HG03196 (cell line): ENCODE measurements around the gene BABAM2.

ENCODE experiments used
- ATAC-seq: cut with Tn5 transposase; IDR thresholded peaks from one replicate; pipeline ENCODE4 v1.9.1; 2021; ENCODE audit not compliant: unreplicated experiment

BABAM2 gene

GRCh38 chr2:28270456-28271152 is 380.1 kb downstream of the BABAM2 start:
- ATAC-seq = no peak

GRCh38 chr2:28271231-28271918 is 380.8 kb downstream of the BABAM2 start:
- no peak for ATAC-seq

DNA sequence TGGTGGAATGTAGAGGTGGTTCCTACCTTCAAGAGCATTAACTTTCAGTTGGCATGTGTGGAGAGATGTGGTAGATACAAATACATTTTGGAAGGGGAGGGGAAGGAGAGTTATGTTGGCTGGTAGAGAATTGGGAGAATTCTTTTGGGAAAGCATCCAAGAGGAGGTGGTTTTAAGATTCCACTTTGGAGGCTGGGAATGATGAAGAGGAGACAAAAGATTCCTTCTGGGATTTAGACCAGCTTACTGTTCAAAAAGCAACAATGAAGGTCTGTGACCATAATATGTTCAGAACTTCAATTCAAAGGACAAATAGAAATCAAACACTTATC is 381.4 kb downstream of the BABAM2 start:
- no peak for ATAC-seq

GRCh38 chr2:28273751-28274150 is 383.2 kb downstream of the BABAM2 start:
- peak; percentile 33 for ATAC-seq

DNA sequence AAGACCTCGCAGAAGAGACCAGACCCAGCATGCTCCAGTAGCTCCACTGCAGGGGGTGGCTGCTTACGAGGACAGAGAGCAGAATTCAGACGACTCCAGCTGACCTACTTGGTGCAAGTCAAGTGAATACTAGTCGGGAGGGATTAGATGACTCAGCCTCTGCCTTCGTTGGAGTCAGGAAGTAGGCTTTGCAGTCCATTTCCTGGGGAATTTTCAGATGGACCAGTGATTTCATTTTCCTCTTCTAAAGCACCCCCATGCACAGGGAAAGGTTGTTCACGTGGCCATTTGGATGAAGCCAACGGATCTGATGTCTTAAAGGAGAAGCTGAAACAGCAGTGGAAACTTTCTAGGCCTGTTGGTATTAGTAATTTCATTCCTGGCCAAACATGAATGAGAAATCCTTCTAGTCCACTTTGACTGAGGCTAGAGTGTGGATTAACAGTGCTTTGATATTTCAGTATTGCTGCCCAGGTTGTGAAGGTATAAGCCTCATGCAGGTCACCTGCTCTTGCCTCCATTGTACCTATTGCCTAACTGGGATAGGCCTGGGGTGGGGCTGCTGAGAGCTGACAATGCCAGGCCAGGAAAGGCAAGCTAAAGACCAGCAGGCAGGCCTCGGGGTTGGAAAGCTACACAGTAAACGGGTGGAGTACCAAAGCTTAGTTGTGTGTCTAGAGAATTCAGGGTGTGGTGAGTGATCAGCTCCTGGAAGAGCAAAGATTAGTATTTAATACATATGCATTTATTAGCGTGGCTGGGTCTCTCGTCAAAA is 384.6 kb downstream of the BABAM2 start:
- ATAC-seq = no peak

- peak; percentile 49 for ATAC-seq
Observed at GRCh38 chr2:28276076-28276618, 385.6 kb downstream of the BABAM2 start.

GRCh38 chr2:28276807-28277206 is 386.3 kb downstream of the BABAM2 start:
- no peak for ATAC-seq

GRCh38 chr2:28277466-28277865 is 386.9 kb downstream of the BABAM2 start:
- ATAC-seq = no peak

GRCh38 chr2:28279371-28279770 is 388.8 kb downstream of the BABAM2 start:
- no peak for ATAC-seq

DNA sequence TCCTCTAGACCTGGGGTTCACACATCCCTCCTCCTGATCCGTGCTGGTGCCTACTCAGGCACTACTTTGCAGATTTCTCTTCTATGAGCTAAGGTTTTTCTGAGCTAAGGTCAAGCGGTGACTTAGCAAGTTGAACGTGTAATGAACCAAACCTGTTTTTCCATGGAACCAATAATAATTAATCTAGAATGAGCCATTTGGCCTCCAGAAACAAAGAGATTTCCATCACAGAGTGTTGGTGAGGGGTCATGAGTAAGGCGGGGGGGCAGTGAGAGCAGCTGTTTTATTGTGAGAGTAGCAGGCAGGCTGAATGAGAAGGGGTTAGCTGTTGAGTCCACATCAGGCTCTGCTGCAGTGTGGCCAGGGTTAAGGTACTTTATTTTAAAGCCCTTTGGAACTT is 390.1 kb downstream of the BABAM2 start:
- ATAC-seq = no peak

DNA sequence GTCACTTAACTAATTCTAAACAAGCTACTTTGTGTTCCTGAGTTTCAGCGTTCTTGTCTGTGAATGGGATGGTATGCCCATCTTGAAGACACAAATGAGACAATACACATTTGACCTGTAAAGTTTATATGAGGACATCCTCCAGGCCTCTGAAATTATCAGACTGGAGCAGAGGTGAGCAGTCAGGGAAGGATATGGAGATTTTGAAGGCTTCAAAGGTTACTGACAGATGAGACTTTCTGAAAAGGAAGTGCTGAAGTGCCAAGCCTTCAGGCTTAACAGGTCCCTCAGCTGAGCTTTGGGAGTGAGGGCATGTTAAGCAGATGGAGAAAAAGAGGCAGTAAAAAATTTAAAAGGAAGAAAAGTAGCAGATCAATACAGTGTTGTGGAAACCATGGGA is 391.2 kb downstream of the BABAM2 start:
- ATAC-seq = no peak

DNA sequence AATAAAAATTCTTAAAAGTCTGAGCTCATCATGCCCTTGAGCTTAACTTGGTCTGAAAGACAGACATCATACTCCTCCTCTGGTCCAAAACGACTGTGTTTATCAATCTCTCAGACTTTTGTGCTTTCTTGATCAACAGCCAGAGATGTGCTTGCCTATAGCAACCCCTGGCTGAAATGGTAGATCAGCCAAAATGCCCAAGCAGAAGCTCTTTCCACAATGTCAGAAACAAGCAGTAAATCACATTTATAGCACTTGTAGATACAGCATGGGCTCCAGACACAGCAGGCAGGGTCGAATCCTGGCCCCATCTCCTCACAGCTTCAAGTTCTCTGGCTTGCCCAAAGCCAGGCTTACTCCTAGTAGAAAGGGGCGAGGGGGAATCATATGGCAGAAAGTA is 391.7 kb downstream of the BABAM2 start:
- no peak for ATAC-seq

DNA sequence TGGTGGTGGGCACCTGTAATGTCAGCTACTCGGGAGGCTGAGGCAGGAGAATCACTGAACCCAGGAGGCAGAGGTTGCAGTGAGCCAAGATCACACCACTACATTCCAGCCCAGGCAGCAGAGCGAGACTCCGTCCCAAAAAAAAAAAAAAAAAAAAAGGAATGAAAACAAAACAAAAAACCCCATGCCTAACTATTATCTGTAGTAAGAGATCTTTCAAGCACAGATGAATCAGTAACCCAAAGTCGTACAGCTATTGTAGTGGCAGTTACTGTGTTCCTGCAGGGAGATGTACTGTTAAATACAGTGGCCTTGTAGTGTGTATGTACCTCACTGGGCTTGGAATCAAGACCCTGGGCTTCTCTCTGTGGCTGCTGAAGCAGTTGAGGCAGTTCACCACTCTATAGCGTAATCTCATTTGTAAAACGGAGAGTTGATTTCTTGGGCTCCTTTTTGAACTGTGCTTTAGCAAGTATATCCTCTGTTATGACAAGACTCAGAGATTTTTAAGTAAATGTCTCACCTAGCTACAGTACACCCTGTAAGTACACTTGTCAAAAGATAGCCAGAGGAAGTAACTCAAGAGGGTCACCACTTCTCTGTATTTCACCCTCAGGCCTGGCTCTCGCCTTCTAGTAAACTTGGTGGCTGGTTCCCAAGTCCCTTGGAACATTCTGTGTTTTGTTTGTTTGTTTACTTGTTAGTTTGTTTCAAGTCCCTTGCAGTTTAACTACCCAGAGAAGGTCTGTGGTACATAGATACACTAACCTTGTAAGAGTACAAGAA is 392.5 kb downstream of the BABAM2 start:
- ATAC-seq = no peak

DNA sequence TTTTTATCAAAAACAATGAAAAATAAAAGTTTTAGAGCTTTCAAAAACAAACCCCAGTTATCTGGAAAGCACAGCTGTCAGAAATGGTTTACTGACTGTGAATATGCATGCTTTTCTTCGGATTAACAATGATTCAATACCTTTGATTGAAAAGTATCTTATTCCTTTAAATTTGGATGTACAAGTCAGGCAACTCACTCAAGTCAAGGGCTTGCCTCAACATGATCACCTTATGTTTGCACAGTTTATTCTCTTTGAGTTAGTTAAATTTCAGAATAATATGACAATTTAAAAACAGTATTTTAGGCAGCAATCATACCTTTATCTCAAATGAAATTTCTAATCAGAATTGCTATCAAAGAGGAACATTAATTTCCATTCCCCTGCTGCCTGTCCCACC is 393.3 kb downstream of the BABAM2 start:
- no peak for ATAC-seq

DNA sequence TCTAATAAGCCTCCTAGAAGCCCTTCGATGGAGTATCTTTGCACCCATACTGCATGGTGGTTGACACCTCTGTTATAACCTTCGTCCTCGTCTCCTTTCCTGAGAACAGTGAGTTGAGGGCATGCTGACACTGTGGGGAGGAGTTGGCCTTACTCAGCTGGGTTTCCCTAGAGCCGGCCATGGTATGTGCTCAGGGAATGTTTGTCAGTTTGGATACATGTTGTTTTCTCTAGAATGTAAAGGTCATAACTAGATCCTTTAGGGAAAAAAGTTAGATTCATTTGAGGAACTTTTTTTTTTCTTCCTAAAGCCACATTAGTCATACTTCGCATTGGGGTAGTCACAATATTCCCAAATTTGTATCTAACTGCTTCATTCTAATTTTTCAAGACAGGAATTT is 396.1 kb downstream of the BABAM2 start:
- no peak for ATAC-seq

DNA sequence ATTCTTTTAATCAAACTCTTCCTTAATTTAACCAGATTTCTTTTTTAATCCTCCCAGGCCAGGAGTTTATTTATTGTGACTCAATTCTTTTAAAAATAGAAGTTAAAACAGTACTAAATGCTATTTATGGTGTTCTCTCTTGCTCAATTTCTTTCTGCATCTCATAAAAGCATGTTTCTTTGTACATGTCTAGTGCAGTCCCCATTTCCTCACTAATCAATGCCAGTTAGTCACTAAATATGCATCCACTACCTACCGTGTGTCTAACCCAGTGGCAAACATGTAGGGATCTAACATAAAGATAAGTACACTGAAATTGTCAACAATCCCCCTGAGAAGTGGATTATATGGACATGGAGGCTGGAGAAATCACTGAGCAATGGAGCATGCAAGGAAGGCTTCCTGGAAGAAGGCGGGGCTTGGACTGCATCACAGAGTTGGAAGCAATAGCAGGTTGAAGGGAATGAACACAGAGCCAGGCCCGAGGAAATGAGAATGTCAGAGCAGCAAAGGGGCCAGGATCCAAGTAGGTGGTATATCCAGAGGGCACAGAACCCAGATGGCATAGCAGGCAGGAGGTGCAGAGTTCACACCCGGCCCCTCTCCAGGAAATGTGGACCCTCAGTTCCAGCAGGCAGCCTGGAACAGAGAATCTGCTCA is 396.9 kb downstream of the BABAM2 start:
- no peak for ATAC-seq

DNA sequence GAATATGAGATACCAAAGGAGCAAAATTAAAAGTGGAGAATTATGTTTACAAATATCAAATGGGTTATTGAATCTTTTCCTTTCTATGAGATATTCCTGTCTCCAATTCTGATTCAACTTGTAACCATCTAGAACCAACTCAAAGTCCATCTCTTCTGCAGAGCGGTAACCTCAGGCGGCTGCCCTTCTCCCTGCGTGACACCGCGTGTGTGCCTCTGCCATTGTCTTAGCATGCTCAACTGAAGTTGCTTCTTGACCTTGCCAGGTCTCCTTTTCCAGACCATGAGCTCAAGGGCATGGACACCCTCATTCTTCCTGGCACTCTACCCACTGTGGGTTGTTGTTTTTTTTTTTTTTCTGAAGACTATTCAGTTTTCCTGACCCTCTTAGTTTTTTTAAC is 398.1 kb downstream of the BABAM2 start:
- no peak for ATAC-seq

DNA sequence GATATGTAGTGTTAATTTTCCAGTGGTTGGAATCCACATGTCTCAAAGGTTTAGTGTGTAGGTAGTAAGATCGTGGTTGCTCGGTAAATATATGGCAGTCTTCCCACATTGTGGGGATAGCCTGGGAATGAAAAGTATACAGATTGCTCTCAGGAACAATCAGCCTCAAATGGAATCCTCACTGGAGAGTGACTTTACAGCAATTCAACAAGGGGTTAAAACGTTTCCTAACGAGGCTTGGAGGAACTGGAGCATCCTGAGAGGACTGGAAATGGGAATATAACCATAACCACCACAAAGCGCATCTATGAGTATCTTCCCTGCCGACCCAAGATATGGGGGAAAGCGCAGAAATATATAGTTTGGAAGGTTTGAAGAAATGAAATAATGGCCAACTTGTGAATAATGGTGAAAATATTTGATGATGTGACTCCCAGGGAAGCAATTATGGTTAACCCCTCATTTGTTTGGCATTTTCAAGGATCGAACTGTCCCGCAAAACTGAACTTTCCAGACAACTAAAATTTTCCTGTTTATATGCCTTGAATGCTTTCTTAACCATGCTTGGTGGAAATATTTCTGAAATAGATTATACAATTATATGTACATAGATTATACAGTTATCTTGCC is 401.4 kb downstream of the BABAM2 start:
- ATAC-seq = no peak

- no peak for ATAC-seq
Observed at GRCh38 chr2:28292491-28292890, 402.0 kb downstream of the BABAM2 start.

- ATAC-seq = no peak
Observed at GRCh38 chr2:28293416-28293815, 402.9 kb downstream of the BABAM2 start.
